MM.1S (cell line): ENCODE results near the gene EFNA5.

Experiments used
- DNase-seq: peaks from one replicate; pipeline ENCODE4 v3.0.0-alpha.2; 2015
- H2AFZ ChIP-seq: fragments of 300-600 bp; sonication (generic); 2 replicates; pipeline ENCODE4 v1.6.0; 2016; ENCODE audit warnings: antibody characterized with exemption, low read length
- H3F3A ChIP-seq: fragments of 300-600 bp; sonication (generic); 2 replicates; pipeline ENCODE4 v1.6.1; 2016; ENCODE audit warnings: mild to moderate bottlenecking, antibody characterized with exemption, low read length, moderate library complexity, mixed read lengths; ENCODE audit not compliant: insufficient read depth
- H3K27ac ChIP-seq: fragments of 300-600 bp; sonication (generic); 2 replicates; pipeline ENCODE4 v1.5.1; 2016; ENCODE audit warnings: mild to moderate bottlenecking, low read length
- H3K27me3 ChIP-seq: fragments of 300-600 bp; sonication (generic); replicated peaks from 2 replicates; pipeline ENCODE4 v1.6.0; 2016; ENCODE audit warnings: low read length; ENCODE audit not compliant: insufficient read depth
- H3K36me3 ChIP-seq: fragments of 300-600 bp; sonication (generic); replicated peaks from 2 replicates; pipeline ENCODE4 v1.6.1; 2016; ENCODE audit warnings: mild to moderate bottlenecking, low read length, mixed read lengths; ENCODE audit not compliant: insufficient read depth
- H3K4me1 ChIP-seq: fragments of 300-600 bp; sonication (generic); 2 replicates; pipeline ENCODE4 v1.6.1; 2016; ENCODE audit warnings: low read length, mixed read lengths
- H3K4me2 ChIP-seq: fragments of 300-600 bp; sonication (generic); 2 replicates; pipeline ENCODE4 v1.6.0; 2016; ENCODE audit warnings: low read depth, low read length
- H3K4me3 ChIP-seq: fragments of 300-600 bp; sonication (generic); 2 replicates; pipeline ENCODE4 v1.5.1; 2016; ENCODE audit warnings: low read length, mixed read lengths
- H3K79me2 ChIP-seq: fragments of 300-600 bp; sonication (generic); 2 replicates; pipeline ENCODE4 v1.6.1; 2016; ENCODE audit warnings: mixed run types, low read length, mixed read lengths
- H3K9ac ChIP-seq: fragments of 300-600 bp; sonication (generic); 2 replicates; pipeline ENCODE4 v1.6.1; 2016; ENCODE audit warnings: low read length, mixed read lengths
- H3K9me2 ChIP-seq: fragments of 300-600 bp; sonication (generic); replicated peaks from 2 replicates; pipeline ENCODE4 v1.6.1; 2016; ENCODE audit warnings: mild to moderate bottlenecking, low read length, mixed read lengths; ENCODE audit not compliant: insufficient read depth
- H3K9me3 ChIP-seq: fragments of 300-600 bp; sonication (generic); replicated peaks from 2 replicates; pipeline ENCODE4 v1.6.1; 2016; ENCODE audit warnings: mild to moderate bottlenecking, low read length, mixed read lengths; ENCODE audit not compliant: insufficient read depth
- H4K20me1 ChIP-seq: fragments of 300-600 bp; sonication (generic); 2 replicates; pipeline ENCODE4 v1.6.1; 2016; ENCODE audit warnings: mild to moderate bottlenecking, low read length, moderate library complexity, mixed read lengths; ENCODE audit not compliant: insufficient read depth
- EZH2 ChIP-seq: fragments of 300-600 bp; sonication (generic); optimal IDR thresholded peaks from 2 replicates; pipeline ENCODE3; 2017; ENCODE audit warnings: low read depth, mild to moderate bottlenecking, antibody characterized with exemption, low read length, mixed read lengths
- EZH2phosphoT487 ChIP-seq: fragments of 300-600 bp; sonication (generic); IDR thresholded peaks from 2 replicates; pipeline ENCODE4 v1.6.1; 2018; ENCODE audit warnings: antibody characterized with exemption, low read length
- TF ChIP-seq, protein P1 (sequence below): fragments of 300-600 bp; sonication (generic); IDR thresholded peaks from 2 replicates; pipeline ENCODE4 v1.5.1; 2016; ENCODE audit warnings: antibody characterized with exemption, low read length, mixed read lengths

The EFNA5 gene

DNA sequence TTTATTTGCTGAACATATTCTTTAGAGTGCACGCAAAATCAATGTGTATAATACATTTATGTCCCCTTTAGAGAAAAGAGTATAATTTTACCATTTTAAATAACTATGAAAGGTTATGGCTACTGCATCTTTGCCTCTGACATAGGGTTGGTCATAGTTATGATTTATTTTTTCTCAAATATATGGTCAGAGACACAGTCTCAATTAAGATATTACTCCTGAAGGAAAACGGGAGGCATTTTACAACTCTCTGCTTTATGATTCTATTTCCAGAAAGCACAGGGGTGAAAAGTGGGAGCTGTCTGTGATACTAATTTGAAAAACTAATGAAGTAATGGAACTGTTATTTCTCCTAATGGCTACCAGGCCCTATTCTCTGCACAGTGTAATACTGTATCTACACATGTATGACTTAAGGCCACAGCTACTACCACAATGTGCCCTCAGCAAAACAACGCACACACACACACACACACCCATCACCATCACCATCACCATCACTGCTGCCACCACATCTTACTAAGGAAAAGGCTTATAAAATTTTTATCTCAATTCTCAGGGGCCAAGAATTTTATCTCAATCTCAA lies 262.9 kb downstream of the EFNA5 start:
- H4K20me1 ChIP-seq: no peaks in the 10 kb centered on the region
- H3K27ac ChIP-seq: no peak overlapping the region
- H3K27me3 ChIP-seq: no peaks in the 10 kb centered on the region
- no peaks in the 10 kb centered on the region for H3K4me1 ChIP-seq
- no peaks in the 10 kb centered on the region for H3F3A ChIP-seq
- H2AFZ ChIP-seq: no peak overlapping the region
- H3K4me2 ChIP-seq: no peak overlapping the region
- no peak for DNase-seq
- H3K4me3 ChIP-seq: no peak overlapping the region
- no peaks in the 10 kb centered on the region for H3K36me3 ChIP-seq
- no peaks in the 10 kb centered on the region for H3K9me2 ChIP-seq
- H3K9ac ChIP-seq: no peak overlapping the region
- TF ChIP-seq EZH2: no peak
- TF ChIP-seq, protein P1, sequence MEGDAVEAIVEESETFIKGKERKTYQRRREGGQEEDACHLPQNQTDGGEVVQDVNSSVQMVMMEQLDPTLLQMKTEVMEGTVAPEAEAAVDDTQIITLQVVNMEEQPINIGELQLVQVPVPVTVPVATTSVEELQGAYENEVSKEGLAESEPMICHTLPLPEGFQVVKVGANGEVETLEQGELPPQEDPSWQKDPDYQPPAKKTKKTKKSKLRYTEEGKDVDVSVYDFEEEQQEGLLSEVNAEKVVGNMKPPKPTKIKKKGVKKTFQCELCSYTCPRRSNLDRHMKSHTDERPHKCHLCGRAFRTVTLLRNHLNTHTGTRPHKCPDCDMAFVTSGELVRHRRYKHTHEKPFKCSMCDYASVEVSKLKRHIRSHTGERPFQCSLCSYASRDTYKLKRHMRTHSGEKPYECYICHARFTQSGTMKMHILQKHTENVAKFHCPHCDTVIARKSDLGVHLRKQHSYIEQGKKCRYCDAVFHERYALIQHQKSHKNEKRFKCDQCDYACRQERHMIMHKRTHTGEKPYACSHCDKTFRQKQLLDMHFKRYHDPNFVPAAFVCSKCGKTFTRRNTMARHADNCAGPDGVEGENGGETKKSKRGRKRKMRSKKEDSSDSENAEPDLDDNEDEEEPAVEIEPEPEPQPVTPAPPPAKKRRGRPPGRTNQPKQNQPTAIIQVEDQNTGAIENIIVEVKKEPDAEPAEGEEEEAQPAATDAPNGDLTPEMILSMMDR: no peak
- TF ChIP-seq EZH2phosphoT487: no peak
- no peaks in the 10 kb centered on the region for H3K79me2 ChIP-seq
- no peaks in the 10 kb centered on the region for H3K9me3 ChIP-seq

DNA sequence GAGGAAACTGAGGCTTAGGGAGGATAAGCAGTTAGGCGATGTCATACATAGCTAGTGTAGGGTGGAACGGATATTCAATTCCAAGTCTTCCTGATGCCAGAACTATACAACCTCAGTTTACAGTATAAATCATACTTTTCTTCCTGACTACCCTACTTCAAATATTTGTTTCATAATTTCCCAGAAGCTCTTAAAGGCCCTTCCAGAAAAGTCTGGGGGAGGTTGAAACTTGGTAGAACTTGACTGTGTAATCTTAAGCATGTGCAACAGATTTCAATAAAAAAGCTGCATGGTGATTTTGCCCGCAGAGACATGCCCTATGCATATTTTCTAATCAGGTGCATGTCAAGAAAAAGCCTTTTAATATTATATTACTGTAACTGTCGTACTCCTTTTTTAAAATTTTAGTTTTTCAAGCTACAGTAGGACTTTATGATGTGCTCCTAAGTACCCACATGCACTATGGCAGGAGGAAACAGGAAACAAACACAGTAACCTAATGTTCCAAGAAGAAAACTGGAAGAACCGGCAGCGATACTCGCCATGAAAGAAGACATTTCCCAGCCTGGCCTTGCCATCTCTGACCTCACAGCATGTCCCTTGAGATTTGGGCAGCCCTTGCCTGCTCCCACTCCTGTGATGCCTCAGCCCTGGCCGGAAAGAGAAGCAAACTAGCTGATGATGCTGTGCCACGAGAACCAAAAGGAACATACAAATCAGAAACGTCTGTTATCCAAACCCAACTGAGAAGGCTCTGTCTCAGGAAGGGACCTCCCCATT lies 266.0 kb downstream of the EFNA5 start:
- Histone ChIP-seq H4K20me1 (no peaks in the 10 kb centered on the region), H3K4me2 (no peak overlapping the region), H3K9me3 (no peaks in the 10 kb centered on the region), H3K9ac (no peak overlapping the region), H2AFZ (no peak overlapping the region), H3K27ac (no peak overlapping the region), H3K4me3 (no peak overlapping the region), H3K36me3 (no peaks in the 10 kb centered on the region), H3F3A (no peaks in the 10 kb centered on the region), H3K79me2 (no peaks in the 10 kb centered on the region), H3K4me1 (no peaks in the 10 kb centered on the region), H3K9me2 (no peaks in the 10 kb centered on the region), H3K27me3 (no peaks in the 10 kb centered on the region)
- DNase-seq: no peak
- TF ChIP-seq EZH2phosphoT487: no peak
- no peak for TF ChIP-seq EZH2
- TF ChIP-seq, protein P1: no peak

DNA sequence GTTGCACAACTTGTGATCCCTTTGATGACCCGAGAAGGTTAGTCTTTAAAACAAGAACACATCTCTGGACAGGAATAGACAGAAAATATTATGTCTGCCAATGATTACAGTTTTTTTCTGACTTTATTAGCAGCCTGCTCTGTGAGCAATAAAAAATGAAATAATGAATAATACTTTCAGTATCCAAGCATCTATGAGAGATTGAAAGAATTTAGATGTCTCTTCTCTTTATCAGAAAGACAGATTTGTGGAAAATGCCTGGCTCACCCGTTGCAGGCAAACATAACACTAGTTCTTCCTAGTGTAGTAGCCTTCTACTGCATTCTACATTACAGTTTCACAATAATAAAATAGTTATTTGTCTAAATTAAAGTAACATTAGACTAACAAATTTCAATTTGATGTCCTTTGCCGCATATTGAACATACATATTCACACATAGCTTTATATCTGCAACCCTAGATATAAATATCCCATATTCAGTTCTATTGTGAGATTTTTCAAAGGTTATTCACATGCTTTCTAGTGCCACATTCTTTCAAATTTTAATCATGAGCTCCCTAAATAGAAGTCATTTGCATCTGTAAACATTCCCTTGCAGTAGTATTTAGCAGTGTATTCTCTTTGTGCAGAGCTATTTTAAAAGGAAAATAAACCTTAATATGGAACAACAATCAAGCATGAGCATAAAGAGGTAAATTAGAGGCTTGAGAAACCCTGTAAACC lies 267.3 kb downstream of the EFNA5 start:
- H3K4me1 ChIP-seq: no peaks in the 10 kb centered on the region
- H3K4me2 ChIP-seq: no peak overlapping the region
- H3K79me2 ChIP-seq: no peaks in the 10 kb centered on the region
- no peaks in the 10 kb centered on the region for H3K36me3 ChIP-seq
- no peak for DNase-seq
- no peaks in the 10 kb centered on the region for H4K20me1 ChIP-seq
- no peaks in the 10 kb centered on the region for H3K27me3 ChIP-seq
- H3F3A ChIP-seq: no peaks in the 10 kb centered on the region
- no peak overlapping the region for H3K27ac ChIP-seq
- H3K9ac ChIP-seq: no peak overlapping the region
- no peak overlapping the region for H2AFZ ChIP-seq
- no peaks in the 10 kb centered on the region for H3K9me2 ChIP-seq
- H3K9me3 ChIP-seq: no peaks in the 10 kb centered on the region
- H3K4me3 ChIP-seq: no peak overlapping the region
- TF ChIP-seq, protein P1: no peak
- TF ChIP-seq EZH2phosphoT487 (no peak), EZH2 (no peak)
